A549 (cell line): ENCODE data around the gene KCNK6. TPM values are rescaled to one million over a fixed set of nuclear protein-coding genes. Genes with fewer than 3 reads are reported as not detected.

Experiments used
- ATAC-seq, 2 experiments: fragments of 200-7000 bp in 1 of 2; fragments of >200 bp in 1 of 2; cut with Nextera tagmentation in 1 of 2; cut with Tn5 transposase in 1 of 2; 3 replicates each; pipeline versions ENCODE4 v1.8.0 to v1.9.1; 2018 to 2020; ENCODE audit warnings: mild to moderate bottlenecking in 1 of 2, moderate library complexity in 1 of 2
- CTCF ChIA-PET: fragments of 300-600 bp; sonication (Branson Sonifier 250); formaldehyde crosslinking; extraction: SDS; loops from one replicate; lab custom pipeline; 2021; ENCODE audit warnings: antibody characterized with exemption, inconsistent platforms; lab: Yijun Ruan, JAX
- POLR2A ChIA-PET: fragments of 350-600 bp; formaldehyde crosslinking; extraction: SDS; loops from one replicate; lab custom pipeline; 2021; ENCODE audit warnings: antibody characterized with exemption, inconsistent platforms; lab: Yijun Ruan, JAX
- DNase-seq, 2 experiments: peaks; one replicate each; pipeline versions ENCODE4 v3.0.0 to v3.0.0-alpha.2; 2011 to 2016; ENCODE audit warnings: low read depth in 1 of 2, low spot score in 1 of 2
- FAIRE-seq: peaks from 2 replicates; lab custom pipeline; 2011; peaks lifted over from hg19 to GRCh38; lab: Jason Lieb, UNC
- H3K27ac ChIP-seq, 2 experiments: fragments of >200 bp; sonication (Bioruptor Twin); formaldehyde crosslinking; 3 replicates each; pipeline ENCODE4 v1.5.1; 2016 to 2017
- H3K4me1 ChIP-seq: fragments of >200 bp; sonication (Bioruptor Twin); formaldehyde crosslinking; 3 replicates; pipeline ENCODE4 v1.6.1; 2016
- H3K4me2 ChIP-seq: fragments of >200 bp; sonication (Bioruptor Twin); formaldehyde crosslinking; 3 replicates; pipeline ENCODE4 v1.6.1; 2016
- H3K4me3 ChIP-seq: fragments of >200 bp; sonication (Bioruptor Twin); formaldehyde crosslinking; 3 replicates; pipeline ENCODE4 v1.5.1; 2016
- H3K9me3 ChIP-seq: fragments of >200 bp; sonication (Bioruptor Twin); formaldehyde crosslinking; 3 replicates; pipeline ENCODE4 v1.6.1; 2016
- CBX2 ChIP-seq: fragments of 200-600 bp; sonication (generic); IDR thresholded peaks from 2 replicates; pipeline ENCODE4 v1.6.1; 2016; ENCODE audit warnings: low read depth, mild to moderate bottlenecking, borderline replicate concordance
- CEBPB ChIP-seq, 2 experiments: fragments of >200 bp in 1 of 2; sonication (Bioruptor Twin) in 1 of 2; formaldehyde crosslinking in 1 of 2; IDR thresholded peaks; 2 replicates each; pipeline ENCODE4 v1.6.1; 2012 to 2016
- CHD2 ChIP-seq: fragments of 150-350 bp; IDR thresholded peaks from 2 replicates; pipeline ENCODE4 v1.6.1; 2014; ENCODE audit warnings: low read length; ENCODE audit not compliant: partially characterized antibody
- CHD4 ChIP-seq: fragments of 200-600 bp; sonication (generic); IDR thresholded peaks from 2 replicates; pipeline ENCODE4 v1.6.1; 2016; ENCODE audit warnings: antibody characterized with exemption, mild to moderate bottlenecking, borderline replicate concordance
- EHF ChIP-seq: fragments of 250-450 bp; sonication (Bioruptor Pico); IDR thresholded peaks from 2 replicates; pipeline ENCODE4 v1.5.0; 2020; ENCODE audit warnings: mild to moderate bottlenecking
- EHMT2 ChIP-seq: fragments of 200-600 bp; sonication (generic); IDR thresholded peaks from 2 replicates; pipeline ENCODE4 v1.6.1; 2016; ENCODE audit warnings: antibody characterized with exemption, low read depth, mild to moderate bottlenecking, moderate library complexity
- ELK1 ChIP-seq: fragments of 150-350 bp; IDR thresholded peaks from 2 replicates; pipeline ENCODE4 v1.6.1; 2014; ENCODE audit warnings: low read depth, mild to moderate bottlenecking, low read length
- EP300 ChIP-seq, 2 experiments: fragments of >200 bp; sonication (Bioruptor Twin); formaldehyde crosslinking; IDR thresholded peaks; 2 replicates in 1 of 2; 3 replicates in 1 of 2; pipeline ENCODE4 v1.6.1; 2016 to 2017
- ESRRA ChIP-seq: fragments of 150-350 bp; IDR thresholded peaks from 2 replicates; pipeline ENCODE4 v1.6.1; 2014; ENCODE audit warnings: mild to moderate bottlenecking, low read length, borderline replicate concordance
- FOSB ChIP-seq: fragments of 250-450 bp; sonication (Bioruptor Pico); IDR thresholded peaks from 2 replicates; pipeline ENCODE4 v1.5.0; 2020; ENCODE audit warnings: mild to moderate bottlenecking, moderate library complexity
- FOSL2 ChIP-seq, 2 experiments: fragments of 450-650 bp in 1 of 2; fragments of >200 bp in 1 of 2; sonication (Bioruptor Twin) in 1 of 2; formaldehyde crosslinking; IDR thresholded peaks; 2 replicates each; pipeline versions ENCODE4 v1.5.0 to v1.6.1; 2016 to 2020; ENCODE audit warnings: mild to moderate bottlenecking in 1 of 2, moderate library complexity in 1 of 2
- GATA3 ChIP-seq: IDR thresholded peaks from 2 replicates; pipeline ENCODE4 v1.6.1; 2012; ENCODE audit warnings: borderline replicate concordance
- HES2 ChIP-seq: fragments of >200 bp; sonication (Bioruptor Twin); formaldehyde crosslinking; IDR thresholded peaks from 2 replicates; pipeline ENCODE4 v1.6.1; 2016
- JUN ChIP-seq, 2 experiments: fragments of >200 bp; sonication (Bioruptor Twin); formaldehyde crosslinking; IDR thresholded peaks; 2 replicates in 1 of 2; 3 replicates in 1 of 2; pipeline ENCODE4 v1.6.1; 2016 to 2017
- JUNB ChIP-seq: fragments of >200 bp; sonication (Bioruptor Twin); formaldehyde crosslinking; IDR thresholded peaks from 2 replicates; pipeline ENCODE4 v1.6.1; 2016
- MAFK ChIP-seq: fragments of 450-650 bp; IDR thresholded peaks from 2 replicates; pipeline ENCODE4 v1.6.1; 2014; ENCODE audit not compliant: partially characterized antibody
- MYC ChIP-seq: IDR thresholded peaks from 2 replicates; pipeline ENCODE4 v1.6.1; 2012; ENCODE audit warnings: mild to moderate bottlenecking, inconsistent platforms, low read length, improper control_type of control experiment, borderline replicate concordance
- NFE2L2 ChIP-seq: fragments of 150-350 bp; conservative IDR thresholded peaks from 2 replicates; pipeline ENCODE4 v1.6.1; 2014; ENCODE audit warnings: low read length
- NPAS2 ChIP-seq: fragments of 250-450 bp; sonication (Bioruptor Pico); IDR thresholded peaks from 2 replicates; pipeline ENCODE4 v1.8.0; 2022; ENCODE audit warnings: mild to moderate bottlenecking, moderate library complexity, borderline replicate concordance
- NR3C1 ChIP-seq: fragments of >200 bp; sonication (Bioruptor Twin); formaldehyde crosslinking; IDR thresholded peaks from 3 replicates; pipeline ENCODE4 v1.6.1; 2017
- RNF2 ChIP-seq: fragments of 200-600 bp; sonication (generic); IDR thresholded peaks from 2 replicates; pipeline ENCODE4 v1.6.1; 2016; ENCODE audit warnings: low read depth, mild to moderate bottlenecking, antibody characterized with exemption, moderate library complexity, borderline replicate concordance
- TP53 ChIP-seq: fragments of 250-450 bp; sonication (Bioruptor Pico); IDR thresholded peaks from 2 replicates; pipeline ENCODE4 v1.5.0; 2021; ENCODE audit warnings: mild to moderate bottlenecking, moderate library complexity
- ZC3H11A ChIP-seq: fragments of 450-650 bp; IDR thresholded peaks from 2 replicates; pipeline ENCODE4 v1.6.1; 2014; ENCODE audit warnings: antibody characterized with exemption, mild to moderate bottlenecking
- WGBS: methylation state at CpG from one replicate; pipeline ENCODE4 v1.1.6; 2017; ENCODE audit errors: missing lambda C conversion rate; 5-methylcytosine and 5-hydroxymethylcytosine counted together
- polyA plus RNA-seq, 4 experiments: library from polyadenylated mRNA; depleted of rRNA in 3 of 4; stranded (reverse); fragments of >200 nt; fragmentation: RNase III in 1 of 4; extraction: RNeasy Plus Mini Kit Qiagen cat#74134 plus additional on column Dnase treatment in 1 of 4; gene quantifications; 2 replicates in 3 of 4; 3 replicates in 1 of 4; pipeline ENCODE4 v1.2.3, GENCODE V29; 2011 to 2017

Gene KCNK6
- polyA plus RNA-seq, 2 of the 4 experiments (the other 2 are of a cell fraction), result 2.4 to 2.8 TPM

- H3K4me2 ChIP-seq, result peak overlapping the region; percentile 54
- peak overlapping the region; percentile 11 to 89; a peak in 4 of 6 replicates for H3K27ac ChIP-seq
- H3K9me3 ChIP-seq, result no peaks in the 10 kb centered on the region
- POLR2A ChIA-PET, result interaction anchor here (1.1 kb wide), 1 partner anchor 30 kb away, joined by 4 read pairs; the partner anchor contains the start of gene C19orf33
- FAIRE-seq, result peak; percentile 93
- H3K4me3 ChIP-seq, result no peak overlapping the region
- 51% methylated on average over 2 of the region's 2 CpGs for WGBS
- ATAC-seq, result no peak
- peaks cover 80% of the 10 kb centered on the region for H3K4me1 ChIP-seq
- TF ChIP-seq TP53 (no peak), NFE2L2 (no peak), ELK1 (no peak), GATA3 (0 out of 2 replicates have a peak, but pooled peaks have one; percentile 17), NPAS2 (no peak), EHF (CRISPR knock-in tag) (0 out of 2 replicates have a peak, but pooled peaks have one; percentile 20), NR3C1 (no peak), RNF2 (no peak), ESRRA (no peak), JUN (IDR thresholded peaks at IDR 0.05) (no peak), CHD4 (no peak)
- peak in 1 of 2 experiments; percentile 66 for DNase-seq
- CTCF ChIA-PET, result interaction anchor here (1.1 to 18.2 kb wide), 5 partner anchors 7 to 62 kb away, joined by 5 to 259 read pairs (median 24); partner anchors contain the start of genes CATSPERG and PPP1R14A
These were observed 46.1 kb upstream of the KCNK6 start for GRCh38 chr19:38273499-38273898.

GRCh38 chr19:38274739-38275138 is 44.9 kb upstream of the KCNK6 start:
- ATAC-seq, result no peak
- peak; percentile 28 for FAIRE-seq
- H3K27ac ChIP-seq, result peak overlapping the region in 1 of 2 experiments; percentile 5; a peak in 1 of 6 replicates
- DNase-seq, result no peak
- WGBS, result 82% methylated on average over 9 of the region's 9 CpGs
- peaks cover 68% of the 10 kb centered on the region for H3K4me1 ChIP-seq
- no peak overlapping the region for H3K4me3 ChIP-seq
- POLR2A ChIA-PET, result interaction anchor here (0.9 to 1.1 kb wide), 2 partner anchors 29 to 30 kb away, joined by 3 to 4 read pairs; partner anchors contain the start of gene C19orf33
- CTCF ChIA-PET, result interaction anchor here (0.6 to 18.2 kb wide), 10 partner anchors 9 to 412 kb away, joined by 3 to 259 read pairs (median 8); partner anchors contain the start of genes CATSPERG and PPP1R14A
- H3K9me3 ChIP-seq, result no peaks in the 10 kb centered on the region
- TF ChIP-seq CEBPB (IDR thresholded peaks at IDR 0.05) (no peak), HES2 (no peak), CBX2 (no peak), MYC (no peak), CHD2 (no peak), JUNB (no peak), FOSL2 (IDR thresholded peaks at IDR 0.05) (no peak), FOSL2 (CRISPR knock-in tag; IDR thresholded peaks at IDR 0.05) (no peak), ZC3H11A (no peak), FOSB (CRISPR knock-in tag) (no peak)
- H3K4me2 ChIP-seq, result no peak overlapping the region

GRCh38 chr19:38276942-38277517 is 42.6 kb upstream of the KCNK6 start:
- 96% methylated on average over 7 of the region's 7 CpGs for WGBS
- Histone ChIP-seq H3K4me1 (peaks cover 45% of the 10 kb centered on the region), H3K4me2 (no peak overlapping the region), H3K9me3 (no peaks in the 10 kb centered on the region), H3K27ac (0 out of 6 replicates have a peak overlapping the region, but pooled peaks of 1 of the 2 experiments have one; percentile 0), H3K4me3 (no peak overlapping the region)
- ChIA-PET CTCF (interaction anchor here (0.7 to 18.2 kb wide), 10 partner anchors 6 to 59 kb away, joined by 3 to 259 read pairs (median 4); partner anchors contain the start of genes CATSPERG, PPP1R14A and SPINT2), POLR2A (interaction anchor here (0.9 to 1.1 kb wide), 2 partner anchors 13 to 33 kb away, joined by 3 to 4 read pairs; partner anchors contain the start of gene SPINT2)
- TF ChIP-seq EP300 (IDR thresholded peaks at IDR 0.05) (no peak), MAFK (peak; percentile 93), CEBPB (IDR thresholded peaks at IDR 0.05) (peak in 1 of 2 experiments; percentile 23; a peak in 2 of 4 replicates), EHMT2 (no peak), JUN (IDR thresholded peaks at IDR 0.05) (no peak)
- ATAC-seq (no peak), DNase-seq (no peak), FAIRE-seq (no peak)
